DMS79 (cell line): ENCODE measurements around the gene FN3K.

Source experiments
- DNase-seq: peaks from one replicate; lab custom pipeline; 2025; lab: John Stamatoyannopoulos, UW

FN3K gene

DNA sequence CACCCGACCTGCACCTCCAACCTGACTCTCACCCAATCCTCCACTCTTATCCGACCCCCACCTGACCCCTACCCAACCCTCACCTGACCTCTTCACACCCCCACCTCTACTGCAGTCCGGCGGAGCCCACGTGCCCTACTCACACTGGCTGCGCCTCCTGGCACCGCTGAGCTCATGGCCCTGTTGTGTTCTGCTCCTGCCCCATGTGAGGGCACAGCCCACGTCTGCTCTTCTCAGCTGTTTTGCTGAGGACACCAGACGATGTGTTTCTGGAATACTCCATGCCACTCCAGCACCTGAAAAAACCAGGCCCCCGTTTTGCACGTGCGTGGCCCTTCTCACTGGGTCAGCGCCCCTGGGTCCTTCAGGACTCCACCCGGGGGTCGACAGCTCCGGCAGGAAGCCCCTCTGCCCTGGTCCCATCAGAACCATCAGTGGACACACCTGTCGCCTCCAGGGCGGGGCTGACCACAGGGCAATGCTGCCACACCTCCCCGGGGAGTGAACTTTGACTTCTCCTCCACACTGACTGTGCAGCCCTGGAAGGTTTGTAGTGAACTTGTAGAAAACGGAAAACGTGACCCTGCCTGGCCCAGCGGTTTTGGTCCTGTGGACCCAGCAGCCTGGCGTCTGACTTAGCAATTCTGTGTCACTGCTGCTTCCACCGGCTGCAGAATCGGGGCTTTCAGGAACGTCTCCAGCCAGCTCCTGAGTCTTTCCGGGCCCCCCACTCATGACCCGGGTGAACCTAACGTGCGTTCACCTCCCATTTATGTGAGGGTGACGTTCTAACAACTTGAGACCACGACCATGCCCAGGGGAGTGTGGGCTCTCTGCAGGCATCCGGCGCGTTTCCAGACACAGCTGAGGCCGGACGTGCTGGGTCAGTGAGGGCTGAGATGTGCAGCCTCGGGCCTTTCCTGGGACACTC lies 31.2 kb upstream of the FN3K start:
- no peak for DNase-seq

GRCh38 chr17:82704886-82705285 lies 30.5 kb upstream of the FN3K start:
- DNase-seq: no peak

- DNase-seq: no peak
These were observed 29.7 kb upstream of the FN3K start for GRCh38 chr17:82705756-82706155.

- no peak for DNase-seq
These were observed 26.3 kb upstream of the FN3K start for GRCh38 chr17:82709024-82709675.

- DNase-seq: no peak
These were observed 25.5 kb upstream of the FN3K start for GRCh38 chr17:82709676-82710498.

GRCh38 chr17:82710499-82711232 lies 24.7 kb upstream of the FN3K start:
- no peak for DNase-seq

DNA sequence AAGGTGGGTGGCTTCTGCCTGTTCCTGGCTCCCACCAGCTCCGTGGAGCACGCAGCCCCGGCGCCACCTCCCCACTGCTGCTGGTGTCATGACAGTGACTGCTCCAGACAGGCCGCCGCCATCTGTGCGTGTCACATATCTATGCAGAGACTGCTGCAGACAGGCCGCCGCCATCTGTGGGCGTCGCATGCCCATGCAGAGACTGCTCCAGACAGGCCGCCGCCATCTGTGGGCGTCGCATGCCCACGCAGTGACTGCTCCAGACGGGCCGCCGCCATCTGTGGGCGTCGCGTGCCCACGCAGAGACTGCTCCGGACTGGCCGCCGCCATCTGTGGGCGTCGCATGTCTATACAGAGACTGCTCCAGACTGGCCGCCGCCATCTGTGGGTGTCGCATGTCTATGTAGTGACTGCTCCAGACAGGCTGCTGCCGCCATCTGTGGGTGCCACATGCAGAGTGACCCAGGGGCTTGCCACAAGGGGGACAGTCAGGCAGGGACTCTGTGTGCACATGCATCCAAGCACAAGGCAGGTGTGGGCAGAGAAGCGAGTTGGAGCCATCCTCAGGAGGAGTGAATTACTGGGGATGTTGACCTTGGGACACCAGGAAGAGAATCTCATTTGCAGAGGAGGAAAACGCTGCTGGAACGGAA lies 22.2 kb upstream of the FN3K start:
- no peak for DNase-seq

DNA sequence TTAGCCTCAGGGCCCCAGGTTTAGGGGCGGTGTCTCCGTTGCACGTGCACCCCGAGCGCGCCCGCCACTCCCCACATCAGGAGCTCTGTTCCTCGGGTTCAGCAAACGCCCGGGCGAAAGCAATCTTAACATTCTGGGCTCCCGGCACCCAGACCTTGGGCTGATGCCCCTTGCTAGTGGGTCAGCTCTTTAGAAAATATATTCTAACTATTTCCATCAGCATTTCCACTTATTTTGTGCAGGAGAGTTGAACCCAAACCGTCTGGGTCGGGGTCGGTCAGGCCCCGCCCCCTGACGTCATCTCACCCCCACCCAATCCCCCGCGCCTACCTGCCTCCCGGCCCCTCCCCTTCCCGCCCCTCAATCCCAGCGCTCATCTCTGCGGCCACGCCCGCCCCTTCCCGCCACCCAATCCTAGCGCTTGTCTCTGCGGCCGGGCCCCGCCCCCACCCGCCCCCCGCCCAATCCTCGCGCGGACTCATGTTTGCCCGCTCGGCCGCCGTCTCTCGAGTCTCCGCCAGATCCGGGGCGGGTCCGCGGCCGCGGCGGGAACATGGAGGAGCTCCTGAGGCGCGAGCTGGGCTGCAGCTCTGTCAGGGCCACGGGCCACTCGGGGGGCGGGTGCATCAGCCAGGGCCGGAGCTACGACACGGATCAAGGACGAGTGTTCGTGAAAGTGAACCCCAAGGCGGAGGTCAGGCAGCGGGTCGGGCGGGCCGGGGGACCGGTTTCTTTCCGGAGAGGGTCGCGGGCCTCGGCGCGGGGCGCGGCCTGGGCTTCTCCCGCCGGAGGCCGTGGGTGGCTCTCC lies 19.0 kb upstream of the FN3K start, which contains the start of gene FN3KRP:
TSS of gene FN3KRP (plus strand) at position 504 of the 808 bp plus-strand sequence. CDS start at position 554, 50 bp downstream.
- DNase-seq: peak; percentile 77

- no peak for DNase-seq
These were observed 16.3 kb upstream of the FN3K start for GRCh38 chr17:82718986-82719685.

- no peak for DNase-seq
These were observed 15.2 kb upstream of the FN3K start for GRCh38 chr17:82720204-82720603.

DNA sequence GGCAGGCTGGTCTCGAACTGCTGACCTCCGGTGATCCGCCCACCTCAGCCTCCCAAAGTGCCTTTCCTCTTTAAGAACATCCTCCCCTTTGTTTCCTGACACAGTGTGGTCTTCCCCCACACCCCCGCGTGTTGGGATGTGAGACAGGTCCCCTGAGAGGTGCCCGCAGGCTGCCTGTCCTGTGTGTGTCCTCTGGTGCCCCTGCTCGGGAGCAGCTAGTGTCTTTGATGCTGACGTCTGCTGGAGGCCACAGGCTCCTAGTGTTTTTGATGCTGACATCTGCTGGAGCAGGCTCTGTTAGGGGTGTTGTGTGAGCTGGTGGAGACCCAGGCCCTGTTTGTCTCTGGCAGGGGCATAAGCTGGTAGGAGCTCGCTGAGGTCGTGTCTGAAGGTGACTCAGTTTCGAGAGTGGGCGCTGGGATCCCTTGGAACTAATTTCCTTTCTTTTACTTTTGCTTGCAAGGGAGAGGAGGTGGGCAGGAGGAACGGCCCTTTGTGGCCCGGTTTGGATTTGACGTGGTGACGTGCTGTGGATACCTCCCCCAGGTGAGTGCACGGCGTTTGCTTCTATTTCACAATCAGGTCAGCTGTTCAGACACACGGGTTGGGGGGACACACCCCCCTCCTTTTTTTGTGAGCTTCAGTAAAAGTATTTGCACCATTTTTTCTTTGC lies 12.9 kb upstream of the FN3K start:
- DNase-seq: no peak

DNA sequence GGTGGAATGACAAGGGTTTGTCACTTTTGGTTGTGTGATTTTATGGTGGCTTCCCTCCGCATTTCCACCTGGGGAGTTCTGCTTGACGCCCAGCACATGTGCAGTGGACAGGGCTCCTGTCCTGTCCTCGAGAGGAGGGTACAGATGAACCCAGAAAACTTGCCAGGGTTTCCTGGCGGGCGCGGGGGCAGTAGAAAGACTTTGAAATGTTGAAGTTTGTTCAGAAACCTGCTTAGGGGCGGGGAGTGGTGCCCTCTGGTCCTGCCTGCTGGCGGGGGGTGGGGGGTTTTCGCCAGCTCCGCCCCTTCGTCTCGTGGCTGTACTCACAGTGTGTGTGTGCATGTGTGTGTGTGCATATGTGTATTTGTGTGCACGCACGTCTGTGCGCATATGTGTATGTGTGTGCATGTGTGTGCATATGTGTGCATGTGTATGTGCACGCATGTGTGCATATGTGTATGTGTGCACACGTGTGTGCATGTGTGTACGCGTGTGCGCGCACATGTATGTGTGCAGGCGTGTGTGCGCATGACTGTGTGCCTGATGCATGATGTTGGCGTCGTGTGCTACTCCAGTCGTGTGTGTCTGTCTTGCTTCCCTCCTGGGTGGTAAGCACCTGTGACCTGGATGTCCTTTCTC lies 12.1 kb upstream of the FN3K start:
- DNase-seq: no peak

- DNase-seq: no peak
These were observed 9.0 kb upstream of the FN3K start for GRCh38 chr17:82726427-82726826.

DNA sequence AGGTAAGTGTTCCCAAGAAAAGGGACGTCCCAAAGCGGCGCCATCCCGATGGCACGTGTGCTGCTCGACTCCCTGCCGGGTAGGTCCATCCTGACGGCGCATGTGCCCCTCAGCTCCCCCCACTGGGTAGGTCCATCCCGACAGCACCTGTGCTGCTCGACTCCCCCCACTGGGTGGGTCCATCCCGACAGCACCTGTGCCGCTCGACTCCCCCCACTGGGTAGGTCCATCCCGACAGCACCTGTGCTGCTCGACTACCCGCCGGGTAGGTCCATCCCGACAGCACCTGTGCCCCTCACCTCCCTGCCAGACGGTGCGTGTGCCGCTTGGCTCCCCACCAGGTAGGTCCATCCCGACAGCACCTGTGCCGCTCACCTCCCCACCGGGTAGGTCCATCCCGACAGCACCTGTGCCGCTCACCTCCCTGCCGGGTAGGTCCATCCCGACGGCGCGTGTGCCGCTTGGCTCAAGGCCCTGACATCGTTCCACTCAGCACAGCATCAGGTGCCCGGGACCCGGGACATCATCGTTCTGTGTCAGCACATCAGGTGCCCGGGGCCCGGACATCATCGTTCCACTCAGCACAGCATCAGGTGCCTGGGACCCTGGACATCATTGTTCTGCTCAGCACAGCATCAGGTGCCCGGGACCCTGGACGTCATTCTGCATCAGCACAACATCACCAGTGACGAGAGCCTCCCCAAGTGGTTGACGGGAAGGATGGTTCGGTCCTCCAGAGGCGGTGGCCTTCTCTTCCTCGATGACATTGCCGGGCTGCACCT lies 5.7 kb upstream of the FN3K start:
- no peak for DNase-seq

GRCh38 chr17:82732118-82732743 lies 3.2 kb upstream of the FN3K start:
- no peak for DNase-seq

DNA sequence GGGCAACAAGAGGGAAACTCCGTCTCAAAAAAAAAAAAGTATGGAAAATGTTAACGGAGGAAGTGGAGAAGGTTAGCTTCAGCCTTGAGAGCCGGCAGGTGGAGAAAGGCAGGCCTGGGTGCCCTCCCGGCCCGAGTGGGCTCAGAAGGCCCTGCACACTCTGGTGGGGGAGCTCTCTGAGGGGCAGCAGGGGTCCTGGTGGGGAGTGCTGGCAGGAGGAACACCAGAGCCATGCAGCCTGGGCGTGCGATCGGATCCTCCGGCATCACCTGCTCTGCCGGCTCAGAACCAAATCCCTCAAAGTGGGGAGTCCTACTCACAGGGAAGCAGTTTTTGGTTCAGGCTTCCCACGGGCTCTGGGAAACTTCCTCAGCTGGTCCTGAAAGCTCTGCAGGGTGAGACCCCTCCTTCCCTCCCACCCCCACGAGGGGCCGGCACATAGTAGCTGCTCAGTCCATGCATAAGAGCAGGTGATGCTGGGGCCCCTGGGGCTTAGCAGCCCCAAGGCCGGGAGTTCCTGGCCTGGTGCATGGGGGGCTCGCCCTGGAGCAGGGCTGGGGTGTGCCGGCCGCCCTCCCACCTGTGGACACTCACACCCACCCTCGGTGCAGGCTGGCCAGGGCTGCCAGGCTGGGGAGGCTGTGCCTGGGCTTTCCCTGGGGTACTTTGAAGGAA lies 1.2 kb downstream of the FN3K start:
- DNase-seq: no peak
